Myocyte (in vitro differentiated cells): ENCODE data around the gene FPGS. TPM values are rescaled to one million over a fixed set of nuclear protein-coding genes. Genes with fewer than 3 reads are reported as not detected.

ENCODE experiments used
- DNase-seq: peaks from one replicate; pipeline ENCODE4 v3.0.0-alpha.2; 2012; ENCODE audit warnings: low read depth
- total RNA-seq: library from RNA; depleted of rRNA; stranded (reverse); fragments of >200 nt; gene quantifications from 2 replicates; pipeline ENCODE4 v1.2.3, GENCODE V29; 2014

The FPGS gene
- total RNA-seq, 1 donor from 2014 or later, result 141 TPM

DNA sequence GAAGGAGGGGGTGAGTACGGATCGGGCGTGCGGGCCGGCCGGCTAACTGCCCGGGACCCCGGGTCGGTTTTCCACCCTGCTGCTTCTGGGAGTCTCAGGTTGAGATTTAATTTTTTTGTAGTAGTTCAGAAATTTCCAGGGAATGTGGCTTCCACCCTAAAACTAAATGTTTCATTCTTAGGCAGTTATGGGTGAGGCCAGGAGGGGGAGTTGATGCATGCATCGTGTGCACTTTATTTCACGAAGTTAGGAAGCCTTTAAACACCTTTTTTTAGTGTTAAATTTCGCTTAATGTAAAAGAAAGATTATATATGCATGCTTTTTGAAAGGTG, 15.9 kb upstream of the FPGS start:
- DNase-seq, result no peak

DNA sequence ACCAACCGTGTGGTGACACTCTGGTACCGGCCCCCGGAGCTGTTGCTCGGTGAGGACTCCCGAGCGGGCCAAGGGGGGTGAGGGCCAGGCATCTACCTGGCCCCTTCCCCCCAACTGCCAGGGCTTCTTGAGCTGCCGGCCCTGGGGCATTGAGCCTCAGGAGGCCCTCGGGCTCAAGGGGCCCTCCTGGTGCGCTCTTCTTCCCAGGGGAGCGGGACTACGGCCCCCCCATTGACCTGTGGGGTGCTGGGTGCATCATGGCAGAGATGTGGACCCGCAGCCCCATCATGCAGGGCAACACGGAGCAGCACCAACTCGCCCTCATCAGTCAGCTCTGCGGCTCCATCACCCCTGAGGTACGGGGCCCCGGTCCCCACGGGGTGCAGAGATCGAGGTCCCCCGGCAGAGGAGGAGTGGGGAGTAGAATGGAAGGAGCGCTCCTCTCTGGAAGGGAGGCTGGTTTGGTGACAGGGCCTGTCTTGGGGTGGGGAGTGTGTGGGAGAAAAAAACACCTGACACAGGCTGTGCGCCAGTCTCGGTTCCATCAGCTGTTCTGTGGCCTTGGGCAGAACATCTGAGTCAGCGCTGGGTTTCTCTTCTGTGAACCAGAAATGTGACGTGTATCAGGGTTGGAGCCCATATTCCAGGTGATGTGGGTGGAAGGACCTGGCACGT, 14.2 kb upstream of the FPGS start:
- peak; percentile 83 for DNase-seq

DNA sequence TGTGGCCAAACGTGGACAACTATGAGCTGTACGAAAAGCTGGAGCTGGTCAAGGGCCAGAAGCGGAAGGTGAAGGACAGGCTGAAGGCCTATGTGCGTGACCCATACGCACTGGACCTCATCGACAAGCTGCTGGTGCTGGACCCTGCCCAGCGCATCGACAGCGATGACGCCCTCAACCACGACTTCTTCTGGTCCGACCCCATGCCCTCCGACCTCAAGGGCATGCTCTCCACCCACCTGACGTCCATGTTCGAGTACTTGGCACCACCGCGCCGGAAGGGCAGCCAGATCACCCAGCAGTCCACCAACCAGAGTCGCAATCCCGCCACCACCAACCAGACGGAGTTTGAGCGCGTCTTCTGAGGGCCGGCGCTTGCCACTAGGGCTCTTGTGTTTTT, 13.5 kb upstream of the FPGS start:
- DNase-seq, result no peak

DNA sequence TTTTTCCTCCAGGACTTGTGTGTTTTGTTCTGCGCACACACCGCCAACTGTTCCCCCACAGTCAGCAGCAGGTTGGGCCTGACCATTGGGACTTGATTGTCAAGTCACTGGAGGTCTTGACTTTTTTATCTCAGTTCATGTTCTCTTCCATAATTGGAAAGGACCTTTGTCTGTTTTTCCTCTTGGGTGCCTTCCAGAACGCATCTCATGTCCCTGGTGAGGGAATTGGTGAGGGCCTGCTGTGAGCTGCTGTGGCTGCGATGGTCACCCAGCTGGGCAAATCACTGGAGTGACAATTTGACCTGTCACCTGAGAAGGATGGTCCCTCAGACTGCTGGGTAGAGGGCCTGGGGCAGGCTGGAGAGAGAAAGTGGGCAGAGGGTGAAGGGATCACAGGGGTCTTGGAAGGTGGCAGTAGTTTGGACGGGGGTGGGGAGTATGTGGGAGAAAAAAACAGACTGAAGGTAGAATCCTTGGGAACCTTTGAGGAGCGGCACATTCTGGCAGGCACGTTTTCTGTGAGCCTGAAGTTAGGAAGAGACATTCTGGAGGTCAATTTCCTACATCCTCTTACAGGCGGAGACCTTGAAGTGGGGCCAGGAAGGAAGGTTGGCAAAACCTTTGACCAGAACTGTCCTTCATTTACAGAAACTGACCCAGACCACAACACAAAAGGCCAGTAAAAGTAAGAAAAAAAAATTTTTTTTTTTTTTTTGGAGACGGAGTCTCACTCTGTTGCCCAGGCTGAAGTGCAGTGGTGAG, 12.4 kb upstream of the FPGS start:
- DNase-seq, result no peak

DNA sequence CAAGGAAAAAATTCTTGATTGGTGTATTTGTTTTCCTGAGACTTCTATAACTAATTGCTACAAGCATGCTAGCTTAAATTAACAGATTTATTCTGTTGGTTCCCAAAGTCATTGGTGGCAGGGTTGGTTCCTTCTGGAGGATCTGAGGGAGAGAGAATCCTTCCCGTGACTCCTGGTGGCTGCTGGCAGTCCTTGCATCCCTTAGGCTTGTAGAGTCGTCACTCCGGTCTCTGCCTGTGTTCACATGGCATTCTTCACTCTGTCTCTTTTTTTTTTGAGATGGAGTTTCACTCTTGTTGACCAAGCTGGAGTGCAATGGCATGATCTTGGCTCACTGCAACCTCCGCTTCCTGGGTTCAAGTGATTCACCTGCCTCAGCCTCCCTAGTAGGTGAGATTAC, 11.6 kb upstream of the FPGS start:
- no peak for DNase-seq

DNA sequence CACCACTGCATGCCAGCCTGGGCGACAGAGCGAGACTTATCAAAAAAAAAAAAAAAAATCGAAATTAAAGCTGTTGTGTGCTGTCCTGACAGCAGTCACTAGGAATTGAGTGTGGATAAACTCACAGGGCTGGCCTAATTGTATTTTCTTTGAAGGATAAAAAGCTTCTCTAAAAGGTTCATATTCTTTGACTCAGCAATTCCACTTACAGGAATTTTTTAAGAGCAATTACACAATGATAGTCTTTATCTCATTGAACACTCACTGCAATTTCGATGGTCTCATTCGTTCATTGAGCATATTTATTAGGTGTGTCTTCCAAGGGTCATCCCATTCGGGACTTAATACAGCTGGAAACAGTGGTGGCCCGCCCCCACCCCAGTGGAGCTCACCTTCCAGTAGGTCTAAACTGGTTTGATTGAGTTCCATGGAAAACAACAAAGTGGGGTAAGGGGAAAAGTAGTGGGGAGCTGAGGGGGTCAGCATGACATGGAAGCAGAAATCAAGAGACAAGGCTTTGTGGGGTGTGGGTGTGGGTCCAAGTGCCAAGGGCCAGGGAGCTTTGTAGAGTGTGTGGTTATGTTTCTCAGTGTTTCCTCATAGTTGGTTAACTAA, 10.2 kb upstream of the FPGS start:
- no peak for DNase-seq

DNA sequence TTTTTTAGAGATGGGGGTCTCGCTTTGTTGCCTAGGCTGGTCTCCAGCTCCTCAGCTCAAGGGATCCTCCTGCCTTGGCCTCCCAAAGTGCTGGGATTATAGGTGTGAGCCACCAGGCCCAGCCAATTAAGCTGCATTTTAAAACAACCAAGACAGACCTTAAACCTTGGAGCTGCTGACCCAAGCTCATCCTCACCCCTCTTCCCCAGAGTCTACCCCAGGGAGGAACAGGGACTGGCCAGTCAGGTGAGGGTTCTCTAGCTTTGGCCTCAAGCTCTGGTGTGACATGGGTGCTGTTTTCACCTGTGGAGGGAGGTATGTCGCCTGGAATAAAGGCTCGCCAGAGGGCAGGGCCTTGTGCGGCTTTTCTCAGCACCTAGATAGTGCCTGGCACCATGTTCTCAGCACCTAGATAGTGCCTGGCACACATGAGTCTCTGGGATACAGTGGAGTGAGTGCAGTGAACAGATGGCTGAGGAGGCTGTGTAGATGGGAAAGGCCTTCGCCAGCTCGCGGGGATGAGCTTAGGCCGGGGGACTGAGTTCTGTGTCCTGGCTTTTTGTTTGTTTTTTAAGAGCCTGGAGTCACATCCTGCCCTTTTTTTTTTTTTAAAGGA, 9.5 kb upstream of the FPGS start:
- DNase-seq, result peak; percentile 41

DNA sequence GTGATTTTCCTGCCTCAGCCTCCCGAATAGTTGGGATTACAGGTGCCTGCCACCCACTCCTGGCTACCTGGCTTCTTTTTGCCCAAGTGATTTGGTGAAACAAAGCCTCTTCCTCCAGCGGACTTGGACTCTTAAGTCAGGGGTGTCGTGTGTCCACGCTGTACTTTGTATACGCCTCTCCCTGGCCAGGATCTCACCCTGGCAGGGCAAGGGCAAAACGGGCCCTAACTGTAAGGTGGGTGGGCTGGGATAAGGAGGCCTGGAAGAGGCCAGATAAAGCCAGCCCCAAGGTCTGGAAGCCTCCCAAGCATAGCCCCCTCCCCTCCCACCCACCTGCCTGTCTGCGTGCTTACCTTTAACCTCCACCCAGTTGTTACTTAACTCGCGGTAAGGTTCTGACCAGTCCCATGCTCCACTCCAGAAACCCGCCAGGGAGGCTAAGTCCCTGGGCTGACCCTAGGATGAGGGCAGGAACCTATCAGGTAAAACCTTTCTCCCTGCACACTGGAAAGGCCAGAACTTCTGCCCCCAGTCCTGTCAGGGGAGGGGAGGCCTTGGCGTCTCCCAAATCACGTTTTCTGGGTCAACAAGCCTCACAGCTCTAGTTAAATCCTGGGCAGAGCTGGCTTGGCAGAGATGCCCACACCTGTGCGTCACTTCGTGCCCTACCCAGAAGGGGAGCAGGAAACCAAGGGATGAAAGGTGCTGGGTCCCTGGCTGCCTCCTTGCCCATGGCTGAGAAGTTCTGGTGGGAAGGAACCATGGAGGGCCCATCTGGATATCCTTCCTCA, 8.5 kb upstream of the FPGS start:
- DNase-seq, result no peak

DNA sequence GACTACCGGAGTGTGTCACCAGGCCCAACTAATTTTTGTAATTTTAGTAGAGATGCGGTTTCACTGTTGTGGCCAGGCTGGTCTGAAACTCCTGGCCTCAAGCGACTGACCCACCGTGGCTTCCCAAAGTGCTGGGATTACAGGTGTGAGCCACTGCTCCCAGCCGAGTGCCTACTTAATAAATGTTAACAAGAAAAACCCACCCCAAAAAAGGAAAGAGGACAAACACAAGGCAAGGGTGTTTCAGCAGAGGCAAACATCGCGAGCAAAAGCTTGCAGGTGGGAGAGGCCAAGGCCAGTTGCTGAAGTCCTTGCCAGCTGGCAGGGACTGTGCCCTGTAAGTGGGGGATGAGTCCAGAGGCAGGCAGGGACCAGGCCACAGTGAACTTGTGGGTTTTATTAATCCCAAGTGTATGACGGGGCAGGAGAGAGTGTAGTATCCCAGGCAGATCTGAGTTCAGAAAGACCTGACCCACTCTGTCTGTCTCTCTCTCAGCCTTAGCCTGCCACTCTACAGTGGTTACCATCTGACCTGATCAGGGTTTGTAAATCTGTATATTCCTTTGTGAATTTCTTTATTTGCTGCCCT, 6.4 kb upstream of the FPGS start:
- peak; percentile 92 for DNase-seq

DNA sequence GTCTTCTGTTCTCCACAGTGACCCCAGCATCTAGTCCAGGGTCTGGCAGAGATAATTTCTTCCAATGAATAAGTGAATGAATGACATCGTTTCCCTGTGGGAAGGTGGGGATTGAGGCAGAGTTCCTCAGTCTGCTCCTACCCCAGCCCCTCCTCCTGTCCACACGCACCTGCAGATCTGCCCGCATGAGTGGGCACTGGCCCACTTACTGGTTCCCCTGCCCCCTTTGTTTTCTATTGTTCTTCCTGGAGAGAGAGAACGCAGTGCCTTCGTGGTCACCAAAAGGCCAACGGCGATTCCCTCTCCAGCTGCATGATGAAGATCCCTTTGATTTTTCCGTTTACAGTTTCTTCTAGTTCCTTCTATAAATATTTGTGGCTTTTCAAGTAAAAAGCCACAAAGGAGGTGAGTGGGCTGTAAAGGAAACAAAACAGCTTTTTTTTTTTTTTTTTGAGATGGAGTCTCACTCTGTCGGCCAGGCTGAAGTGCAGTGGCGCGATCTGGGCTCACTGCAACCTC, 5.8 kb upstream of the FPGS start:
- no peak for DNase-seq

DNA sequence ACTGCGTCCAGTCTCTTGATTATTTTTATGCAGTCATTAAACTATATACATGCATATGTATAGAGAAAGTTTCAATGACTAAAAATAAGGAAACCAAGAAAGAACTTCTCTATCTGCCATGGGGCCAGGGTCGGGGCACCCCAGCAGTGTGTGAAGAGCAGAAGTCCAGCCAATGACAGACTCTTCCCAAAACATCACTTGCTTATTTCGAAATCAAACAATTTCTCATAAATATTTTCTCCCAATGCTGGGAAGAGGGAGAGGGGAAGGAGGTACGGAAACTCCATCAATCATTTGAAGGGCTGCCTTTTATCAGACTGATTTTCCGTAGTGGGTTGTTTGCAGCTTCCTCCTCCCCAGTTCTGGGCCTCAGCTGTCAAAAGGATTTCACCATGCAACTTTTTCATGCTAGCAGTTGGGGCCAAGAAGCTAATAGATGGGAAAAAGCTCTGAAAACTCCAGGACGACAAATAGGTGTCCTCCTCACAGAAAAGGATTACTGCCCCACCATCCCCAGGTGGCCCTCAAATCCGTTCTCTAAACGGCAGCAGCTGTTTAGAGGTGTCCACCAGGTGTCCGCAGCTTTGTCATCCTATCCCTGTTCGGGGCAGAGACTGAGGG, 617 bp upstream of the FPGS start:
- no peak for DNase-seq

DNA sequence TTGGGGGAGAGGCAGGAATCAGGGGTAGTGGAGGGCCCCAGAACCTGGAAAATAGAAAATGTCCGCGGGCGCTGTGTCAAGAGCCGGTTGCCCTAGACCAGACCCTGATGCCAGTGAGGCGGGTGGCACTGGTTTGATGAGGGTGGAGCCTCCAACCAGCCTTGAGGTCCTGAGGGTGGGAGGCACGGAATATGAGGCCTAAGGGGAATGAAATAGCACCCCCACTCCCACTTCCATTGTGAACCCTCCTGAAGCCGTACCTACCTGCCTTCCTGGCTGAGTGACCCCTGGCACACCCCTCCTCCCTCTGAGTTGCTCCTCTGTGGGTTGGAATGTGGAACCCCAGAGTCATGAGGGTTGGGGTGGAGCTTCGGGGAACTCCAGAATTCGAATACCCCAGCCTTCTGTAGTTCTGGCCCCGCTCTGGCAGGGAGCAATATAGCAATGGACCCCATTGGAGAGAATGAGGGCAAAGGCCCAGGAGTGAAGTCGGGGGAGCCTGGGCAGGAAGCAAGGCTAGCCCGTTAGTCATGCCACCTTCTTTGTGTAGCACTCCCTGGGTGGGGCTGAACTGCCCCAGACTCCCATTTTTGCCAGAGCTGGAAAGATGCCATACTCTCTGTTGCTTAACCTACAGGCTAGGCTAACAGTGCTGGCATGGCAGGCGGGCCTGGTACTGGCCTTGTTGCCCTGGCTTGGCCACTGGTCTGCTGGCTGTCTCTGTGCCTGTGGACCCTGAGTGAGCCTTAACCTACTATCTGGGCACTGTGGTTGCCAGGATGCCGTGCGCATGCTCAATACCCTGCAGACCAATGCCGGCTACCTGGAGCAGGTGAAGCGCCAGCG, 1.0 kb downstream of the FPGS start:
- peak; percentile 69 for DNase-seq

DNA sequence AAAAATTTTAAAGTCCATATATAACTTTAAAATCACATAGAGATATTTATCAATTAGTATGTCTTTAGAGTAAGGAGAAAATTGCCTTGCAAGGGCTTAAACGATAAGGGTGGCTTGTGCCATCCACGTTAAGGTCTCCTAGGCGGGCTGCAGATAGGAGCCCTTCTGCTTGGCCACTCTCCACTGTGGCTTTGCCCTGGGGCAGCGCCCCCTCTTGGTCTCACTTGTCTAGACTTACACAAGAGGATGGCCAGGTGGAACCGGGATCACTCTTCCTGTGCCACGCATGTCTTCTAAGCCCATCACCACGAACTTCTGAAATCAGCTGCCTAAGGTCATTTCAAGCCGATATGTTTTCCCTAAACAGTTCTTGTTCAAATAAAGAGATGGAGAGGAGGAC, 2.9 kb downstream of the FPGS start:
- no peak for DNase-seq

DNA sequence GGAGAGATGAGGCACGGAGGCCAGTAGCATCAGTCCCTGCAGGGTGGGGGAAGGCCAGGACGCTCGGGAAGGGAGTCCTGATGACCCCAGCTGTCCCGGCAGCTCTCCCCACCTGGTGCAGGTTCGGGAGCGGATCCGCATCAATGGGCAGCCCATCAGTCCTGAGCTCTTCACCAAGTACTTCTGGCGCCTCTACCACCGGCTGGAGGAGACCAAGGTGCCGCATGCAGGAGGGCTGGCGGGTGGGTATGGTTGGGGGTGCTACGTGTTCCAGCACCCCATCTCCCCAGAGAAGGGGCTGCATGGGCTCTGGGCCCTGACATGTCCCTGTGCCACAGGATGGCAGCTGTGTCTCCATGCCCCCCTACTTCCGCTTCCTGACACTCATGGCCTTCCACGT, 4.2 kb downstream of the FPGS start:
- DNase-seq, result no peak

DNA sequence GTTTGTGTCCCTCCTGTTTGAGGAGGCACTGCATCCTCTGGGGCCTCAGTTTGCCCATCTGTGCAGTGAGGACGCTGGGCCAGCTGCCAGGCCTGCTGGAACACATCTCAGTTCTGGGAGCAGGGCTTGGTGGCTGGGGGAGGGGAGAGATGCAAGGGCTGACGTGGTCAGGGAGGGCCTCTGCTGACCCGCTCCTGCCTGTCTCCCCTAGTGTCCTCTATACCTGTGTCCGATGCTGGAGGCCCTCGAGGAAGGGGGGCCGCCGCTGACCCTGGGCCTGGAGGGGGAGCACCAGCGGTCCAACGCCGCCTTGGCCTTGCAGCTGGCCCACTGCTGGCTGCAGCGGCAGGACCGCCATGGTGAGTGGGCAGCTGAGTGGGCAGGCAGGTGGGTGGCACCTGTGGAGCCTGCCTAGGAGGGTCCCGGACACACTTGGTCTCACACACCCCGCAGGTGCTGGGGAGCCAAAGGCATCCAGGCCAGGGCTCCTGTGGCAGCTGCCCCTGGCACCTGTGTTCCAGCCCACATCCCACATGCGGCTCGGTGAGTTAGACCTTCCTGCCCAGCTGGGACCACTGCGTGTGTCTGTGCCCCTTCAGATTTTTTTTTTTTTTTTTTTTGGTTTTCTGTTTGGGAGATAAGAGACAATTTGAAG, 5.8 kb downstream of the FPGS start:
- no peak for DNase-seq

DNA sequence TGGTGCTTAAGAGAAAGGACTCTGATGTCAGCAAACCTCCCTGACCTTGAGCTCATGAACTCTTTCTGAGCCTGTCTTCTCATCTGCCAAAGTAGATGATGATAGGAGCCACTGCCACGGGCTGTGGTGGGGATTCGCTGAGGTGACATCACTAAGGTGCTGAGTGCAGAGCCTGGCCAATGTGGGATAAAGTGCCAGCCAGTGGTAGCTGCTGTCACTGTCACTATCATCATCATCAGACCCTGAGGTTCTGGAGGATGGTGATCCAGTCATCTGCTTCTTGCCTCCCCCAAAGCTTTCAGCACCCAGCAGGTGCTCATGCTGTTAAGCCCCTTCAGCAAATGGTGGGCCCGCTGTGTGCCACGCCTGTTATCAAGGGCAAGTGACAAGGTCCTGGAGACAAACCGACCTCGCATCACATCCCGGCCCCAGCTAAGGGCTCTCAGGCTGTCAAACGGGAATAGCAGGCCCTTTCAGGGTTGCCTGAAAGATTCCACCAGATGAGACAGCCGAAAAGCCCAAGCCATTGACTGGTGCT, 6.4 kb downstream of the FPGS start:
- DNase-seq, result peak; percentile 31

DNA sequence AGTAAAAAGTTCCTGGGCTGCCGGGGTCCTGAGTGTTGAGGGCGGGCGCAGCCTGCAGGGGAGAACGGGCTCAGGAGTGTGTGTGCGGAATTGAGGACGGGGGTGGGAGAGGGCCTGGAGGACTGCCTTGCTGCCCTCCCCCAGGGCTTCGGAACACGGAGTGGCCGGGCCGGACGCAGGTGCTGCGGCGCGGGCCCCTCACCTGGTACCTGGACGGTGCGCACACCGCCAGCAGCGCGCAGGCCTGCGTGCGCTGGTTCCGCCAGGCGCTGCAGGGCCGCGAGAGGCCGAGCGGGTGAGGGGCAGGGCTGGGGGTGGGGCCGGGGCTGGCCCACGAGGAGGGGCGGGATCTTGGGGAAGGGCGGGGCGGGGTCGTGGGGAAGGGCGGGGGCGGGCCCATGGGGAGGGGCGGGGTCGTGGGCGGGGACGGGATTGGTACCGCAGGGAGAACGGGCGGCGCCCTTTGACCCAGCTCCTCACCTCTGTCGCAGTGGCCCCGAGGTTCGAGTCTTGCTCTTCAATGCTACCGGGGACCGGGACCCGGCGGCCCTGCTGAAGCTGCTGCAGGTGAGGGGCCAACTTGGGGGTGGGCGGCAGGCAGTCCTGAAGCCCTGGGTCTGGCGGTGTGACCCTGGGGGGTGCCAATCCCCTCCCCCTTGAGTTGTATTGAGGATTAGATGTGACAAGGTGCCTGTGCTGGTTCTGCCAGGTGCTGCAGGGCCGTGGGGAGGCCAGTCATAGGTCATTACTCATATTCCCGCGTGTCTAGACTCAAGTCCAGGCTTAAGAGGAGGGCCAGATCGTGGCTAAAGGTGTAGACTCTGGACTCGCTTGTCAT, 7.1 kb downstream of the FPGS start:
- DNase-seq, result no peak
